Heart left ventricle (tissue), 13 donors: Measurements from ENCODE around the gene COQ5.
A peak's percentile ranks its signal among the peaks of the same experiment; 100 is the strongest.

Experiments used
- POLR2A ChIP-seq, 2 donors: fragments of 450-650 bp; IDR thresholded peaks; one replicate each; pipeline ENCODE4 v1.6.1; 2017; ENCODE audit warnings: antibody characterized with exemption in 2 of 2, mild to moderate bottlenecking in 2 of 2, moderate library complexity in 2 of 2
- TF ChIP-seq, protein P1 (sequence below), 12 donors: fragments of 200-600 bp; sonication (generic) in 4 of 12; IDR thresholded peaks; one replicate each; pipeline versions ENCODE4 v1.5.0 to v1.8.0; 2018 to 2022; ENCODE audit warnings: antibody characterized with exemption in 12 of 12, mild to moderate bottlenecking in 5 of 12
- donor health status: ischemic (EF 13 %, LVEDD 7.1; RV severe dilation, severe dysfunction).
- donor health status: DM: no; HTN: yes; CAD: no.
- donor health status: DM: no; HTN: no; CAD: no.
- donor health status: ischemic (EF 25% LVEDD 6.9; RV normal size, moderate dysfunction).
- donor health status: ischemic (EF 25% LVEDD 5.7; RV mildly dilated, moderate dysfunction).
- donor health status: ischemic (EF 35%, LVEDD 5.7; RV mildly dilated, moderate dysfunction).
- donor health status: nonischemic (EF 11% LVEDD 7.7; RV severe dilation, severe dysfunction).
- donor health status: DM: yes; HTN: yes; CAD: no.
- donor health status: PGD.
- donor health status: ischemic (EF 29% LVEDD 5.4; RV normal size, mild dysfunction).
- donor health status: nonischemic (EF 23%, LVEDD 6.1; RV moderate dilation, normal function).

GRCh38 chr12:120468821-120469449, 60.0 kb downstream of the COQ5 start:
- no peak for TF ChIP-seq POLR2A (IDR thresholded peaks at IDR 0.05)
- TF ChIP-seq, protein P1, sequence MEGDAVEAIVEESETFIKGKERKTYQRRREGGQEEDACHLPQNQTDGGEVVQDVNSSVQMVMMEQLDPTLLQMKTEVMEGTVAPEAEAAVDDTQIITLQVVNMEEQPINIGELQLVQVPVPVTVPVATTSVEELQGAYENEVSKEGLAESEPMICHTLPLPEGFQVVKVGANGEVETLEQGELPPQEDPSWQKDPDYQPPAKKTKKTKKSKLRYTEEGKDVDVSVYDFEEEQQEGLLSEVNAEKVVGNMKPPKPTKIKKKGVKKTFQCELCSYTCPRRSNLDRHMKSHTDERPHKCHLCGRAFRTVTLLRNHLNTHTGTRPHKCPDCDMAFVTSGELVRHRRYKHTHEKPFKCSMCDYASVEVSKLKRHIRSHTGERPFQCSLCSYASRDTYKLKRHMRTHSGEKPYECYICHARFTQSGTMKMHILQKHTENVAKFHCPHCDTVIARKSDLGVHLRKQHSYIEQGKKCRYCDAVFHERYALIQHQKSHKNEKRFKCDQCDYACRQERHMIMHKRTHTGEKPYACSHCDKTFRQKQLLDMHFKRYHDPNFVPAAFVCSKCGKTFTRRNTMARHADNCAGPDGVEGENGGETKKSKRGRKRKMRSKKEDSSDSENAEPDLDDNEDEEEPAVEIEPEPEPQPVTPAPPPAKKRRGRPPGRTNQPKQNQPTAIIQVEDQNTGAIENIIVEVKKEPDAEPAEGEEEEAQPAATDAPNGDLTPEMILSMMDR (IDR thresholded peaks at IDR 0.05): peak in 1 of 12 donors; percentile 17
